GM21515 (cell line): ENCODE results near the gene PHACTR3.

Source experiments
- ATAC-seq: cut with Tn5 transposase; IDR thresholded peaks from one replicate; pipeline ENCODE4 v1.9.1; 2021; ENCODE audit not compliant: unreplicated experiment

Gene PHACTR3

DNA sequence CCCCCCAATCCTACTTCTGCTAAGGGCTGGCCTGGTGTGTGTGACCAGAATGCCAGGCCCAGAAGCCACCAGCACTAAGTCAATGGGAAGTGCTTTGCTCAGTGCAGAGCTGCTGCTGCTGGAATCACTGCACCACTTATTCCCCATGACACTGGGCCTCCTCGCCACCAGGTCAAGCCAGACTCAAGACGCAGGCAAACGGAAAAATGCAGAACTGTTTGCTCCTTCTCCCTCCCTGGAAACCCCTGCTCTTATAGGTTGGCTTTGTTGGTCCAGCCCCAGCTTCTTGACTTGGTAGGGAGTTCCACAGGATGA lies 121.9 kb downstream of the PHACTR3 start:
- ATAC-seq: no peak

DNA sequence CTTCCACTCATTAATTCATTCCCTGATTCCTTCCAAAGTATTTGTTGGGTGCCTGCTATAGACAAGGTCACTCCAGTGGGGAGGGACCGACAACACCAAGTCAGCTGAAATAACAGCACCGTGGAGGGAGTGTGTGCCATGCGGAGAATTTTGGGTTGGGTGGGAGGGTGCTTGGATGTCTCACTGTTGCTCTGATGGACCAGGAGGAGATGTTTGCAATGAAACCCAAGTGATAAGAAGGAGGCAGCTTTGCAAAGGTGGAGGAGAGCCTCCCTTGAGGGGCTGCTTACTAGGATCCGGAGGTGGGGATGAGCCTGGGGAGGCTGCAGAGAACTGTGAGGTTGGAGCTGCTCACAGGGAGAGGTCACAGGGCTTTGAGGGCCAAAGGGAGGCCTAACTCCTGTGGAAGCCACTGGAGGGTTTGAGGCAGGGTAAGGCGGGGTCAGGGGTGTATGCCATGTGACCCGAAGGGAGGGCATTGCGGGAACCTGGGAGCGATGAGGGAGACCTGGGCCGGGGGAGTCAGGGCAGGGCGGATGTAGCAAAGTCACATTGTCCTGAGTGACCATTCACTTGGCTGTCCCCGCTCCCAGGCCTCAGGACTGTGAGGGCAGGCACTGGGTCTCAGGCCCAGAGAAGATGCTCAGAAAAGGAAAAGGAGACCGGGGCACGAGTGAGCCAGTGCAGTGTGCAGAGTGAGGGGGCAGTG lies 124.5 kb downstream of the PHACTR3 start:
- ATAC-seq: no peak

DNA sequence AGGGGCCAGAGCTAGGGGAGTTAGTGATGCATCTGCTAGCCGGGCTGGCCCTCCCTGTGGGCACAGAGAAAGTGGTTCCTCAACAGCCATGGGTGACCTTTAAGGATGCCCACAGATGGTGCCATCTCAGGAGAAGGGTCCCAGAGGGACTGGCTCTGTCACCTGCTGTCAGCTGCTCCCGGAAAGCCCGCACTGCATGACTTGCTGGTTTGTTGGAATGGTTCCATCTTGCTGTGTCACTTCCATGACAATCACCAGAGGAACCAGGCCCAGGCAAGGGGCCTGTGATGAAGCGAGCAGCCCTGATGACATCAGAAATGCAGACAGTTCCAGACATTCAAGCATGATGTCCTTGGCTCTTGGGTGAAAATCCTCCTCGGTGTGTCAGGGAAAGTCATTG lies 125.2 kb downstream of the PHACTR3 start:
- no peak for ATAC-seq

DNA sequence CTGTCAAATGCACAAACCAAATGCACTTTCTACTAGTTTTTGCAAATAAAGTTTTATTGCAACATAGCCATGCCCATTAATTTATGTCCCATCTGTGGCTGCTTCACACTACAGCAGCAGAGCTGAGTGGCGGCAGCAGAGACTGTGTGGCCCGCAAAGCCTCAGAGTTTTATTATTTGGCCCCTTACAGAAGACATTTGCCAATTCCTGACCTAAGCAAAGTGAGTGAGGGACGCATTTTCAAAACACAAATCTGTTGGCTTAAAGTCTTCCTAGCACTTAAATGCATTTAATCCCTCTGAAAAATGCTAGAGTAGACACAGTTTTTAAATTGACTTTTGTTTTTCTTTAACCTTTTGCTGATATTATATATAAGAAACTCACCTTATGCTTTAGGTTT lies 126.4 kb downstream of the PHACTR3 start:
- ATAC-seq: no peak

DNA sequence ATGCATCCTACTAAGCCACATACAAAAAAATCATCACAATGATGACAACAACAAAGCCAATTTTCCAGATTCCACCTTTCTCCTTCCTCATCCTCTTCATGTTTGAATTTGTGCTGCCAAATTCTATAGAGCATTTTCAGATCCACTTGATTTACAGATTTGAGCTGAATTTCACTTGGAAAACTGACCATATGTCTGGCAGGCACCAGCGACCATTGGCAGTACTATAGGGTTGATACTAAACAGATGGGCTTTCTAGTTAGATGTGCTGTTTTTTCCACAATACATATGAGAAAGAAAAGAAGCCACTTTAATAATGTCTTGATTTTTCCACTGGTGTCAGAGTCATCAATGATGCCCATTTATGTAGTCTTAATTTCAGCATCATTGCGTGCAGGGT lies 127.0 kb downstream of the PHACTR3 start:
- ATAC-seq: no peak

DNA sequence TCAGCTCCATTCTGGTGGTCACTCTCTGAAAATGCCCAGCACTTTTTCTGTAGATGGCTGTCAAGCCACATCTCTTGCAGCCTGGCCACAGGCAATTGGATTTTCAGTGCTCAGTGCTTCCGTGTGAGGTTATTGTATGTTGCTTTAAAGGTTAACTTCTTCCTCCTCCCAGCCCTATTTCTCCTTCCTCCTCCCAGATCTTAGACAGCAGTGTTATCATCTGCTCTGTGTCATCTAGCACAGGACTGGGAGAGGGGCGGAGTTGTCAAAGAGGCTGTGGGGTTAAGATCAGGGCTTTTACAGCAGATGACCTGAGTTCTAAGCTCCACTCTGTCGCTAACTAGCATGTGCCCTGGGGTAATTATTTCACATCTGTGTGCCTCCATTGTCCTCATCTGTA lies 129.0 kb downstream of the PHACTR3 start:
- no peak for ATAC-seq

DNA sequence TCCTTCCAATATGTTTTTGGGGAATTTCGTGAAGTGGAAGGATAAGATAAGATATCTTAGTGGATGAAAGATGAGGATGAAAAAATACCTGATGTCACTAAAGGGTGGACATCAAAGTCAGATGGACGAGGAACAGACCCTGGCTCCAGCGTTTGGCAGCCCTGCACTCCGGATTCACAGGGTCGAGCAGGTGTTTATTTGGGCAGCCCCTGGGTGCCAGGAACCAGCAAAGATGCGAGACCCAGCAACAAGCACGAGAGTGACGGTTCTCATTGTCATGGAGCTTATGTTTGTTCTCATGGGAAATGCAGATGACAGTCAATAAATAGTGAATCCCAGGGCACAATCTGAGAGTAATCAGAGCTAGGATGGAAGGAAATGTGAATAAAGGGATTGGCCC lies 131.1 kb downstream of the PHACTR3 start:
- ATAC-seq: no peak

DNA sequence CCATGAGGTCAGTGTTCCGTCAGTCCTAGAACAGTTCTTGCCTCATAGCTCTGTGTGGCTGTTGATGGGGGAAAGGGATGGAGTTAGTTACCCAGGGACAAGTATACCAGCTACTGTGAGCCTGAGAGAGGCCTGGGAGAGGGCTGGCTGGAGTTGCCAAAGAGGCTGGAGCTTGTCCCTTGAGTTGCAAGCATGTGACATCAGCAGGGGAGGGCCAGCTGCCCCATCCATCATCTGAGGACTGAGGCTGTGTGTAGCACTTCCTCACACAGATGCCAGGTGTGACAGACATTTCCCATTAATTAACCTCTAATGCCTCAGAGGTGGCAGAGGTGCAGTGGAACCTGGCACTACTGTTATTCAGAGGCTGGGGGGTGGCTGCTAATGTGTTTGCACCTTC lies 131.6 kb downstream of the PHACTR3 start:
- ATAC-seq: no peak

DNA sequence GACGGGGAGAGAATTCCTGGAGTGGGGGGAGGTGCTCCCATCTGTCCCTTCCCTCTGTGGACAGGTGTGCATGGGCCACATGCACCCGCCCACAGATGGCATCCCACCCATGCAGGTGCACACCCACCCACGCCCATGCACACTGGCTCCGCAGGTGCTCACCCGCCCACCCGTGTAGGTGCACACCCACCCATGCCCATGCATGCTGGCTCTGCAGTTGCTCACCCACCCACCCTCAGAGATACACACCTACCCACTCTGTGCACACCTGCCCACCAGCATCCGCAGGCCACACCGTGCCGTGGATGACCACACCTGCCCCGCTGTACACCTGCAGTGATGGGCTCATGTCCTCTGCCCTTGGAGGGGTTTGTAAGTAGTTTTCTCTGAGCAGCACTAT lies 132.0 kb downstream of the PHACTR3 start:
- no peak for ATAC-seq

DNA sequence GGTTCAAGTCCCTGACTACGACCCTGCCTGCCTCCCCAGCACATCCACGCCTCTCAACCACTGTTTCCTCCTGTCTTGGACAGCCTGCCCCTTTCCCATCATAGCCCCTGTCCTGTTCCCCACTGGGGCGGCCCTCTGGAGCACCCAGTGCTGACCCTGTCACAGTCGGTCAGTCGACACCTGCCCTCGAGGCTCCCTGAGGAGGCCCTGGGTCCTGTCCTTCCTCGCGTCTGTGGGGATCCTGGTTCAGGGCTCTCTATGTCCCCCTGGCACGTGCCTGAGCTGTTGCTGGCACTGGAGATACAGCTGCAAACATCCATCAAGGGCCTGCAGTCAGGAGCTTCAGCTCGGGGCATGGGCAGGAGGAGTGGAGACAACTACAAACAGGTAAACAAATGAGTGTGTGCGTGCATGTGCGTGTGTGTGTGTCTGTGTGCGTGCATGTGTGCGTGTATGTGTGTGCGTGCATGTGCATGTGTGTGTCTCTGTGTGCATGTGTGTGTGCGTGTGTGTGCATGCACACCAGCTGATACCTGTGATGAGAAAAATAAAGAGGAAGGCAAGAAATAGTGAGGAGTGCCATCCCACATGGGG lies 132.8 kb downstream of the PHACTR3 start:
- ATAC-seq: no peak

DNA sequence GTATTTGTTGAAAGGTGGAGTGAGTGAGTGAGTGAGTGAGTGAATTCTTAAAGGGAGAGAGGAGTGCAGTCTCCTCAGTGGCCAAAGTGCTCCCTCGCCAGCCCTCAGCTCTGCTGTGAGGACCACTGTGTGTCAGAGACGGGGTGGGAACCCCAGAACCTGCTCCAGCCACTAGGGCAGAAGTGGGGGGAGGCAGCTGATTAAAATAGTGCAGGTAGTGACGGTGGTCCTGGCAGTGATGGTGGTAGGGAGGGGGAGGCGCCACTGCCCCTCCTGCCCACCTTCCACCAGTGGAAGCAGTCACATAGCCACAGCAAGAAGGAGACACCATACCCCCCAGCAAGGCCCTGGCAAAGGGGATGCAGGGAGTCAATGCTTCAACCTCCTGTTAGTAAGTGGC lies 133.5 kb downstream of the PHACTR3 start:
- no peak for ATAC-seq

DNA sequence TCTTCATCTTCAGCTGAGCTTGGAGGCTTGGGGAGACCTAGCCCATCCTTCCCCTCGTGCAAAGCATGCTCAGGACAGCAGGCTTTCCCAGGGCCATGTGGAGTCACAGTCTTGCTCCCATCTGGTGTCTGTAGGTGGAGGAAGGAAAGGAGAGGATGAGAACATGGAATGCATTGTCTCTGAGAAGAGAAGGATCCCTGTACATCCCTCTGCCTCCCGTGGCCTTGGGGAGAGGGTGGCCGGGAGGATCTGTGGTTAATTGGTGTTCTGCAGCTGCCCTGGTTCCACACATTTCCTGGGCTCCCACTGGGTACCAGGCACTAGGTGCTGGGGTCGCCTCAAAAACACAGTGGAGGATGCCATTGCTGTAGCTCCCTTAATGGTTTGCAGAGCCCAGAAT lies 134.5 kb downstream of the PHACTR3 start:
- no peak for ATAC-seq

DNA sequence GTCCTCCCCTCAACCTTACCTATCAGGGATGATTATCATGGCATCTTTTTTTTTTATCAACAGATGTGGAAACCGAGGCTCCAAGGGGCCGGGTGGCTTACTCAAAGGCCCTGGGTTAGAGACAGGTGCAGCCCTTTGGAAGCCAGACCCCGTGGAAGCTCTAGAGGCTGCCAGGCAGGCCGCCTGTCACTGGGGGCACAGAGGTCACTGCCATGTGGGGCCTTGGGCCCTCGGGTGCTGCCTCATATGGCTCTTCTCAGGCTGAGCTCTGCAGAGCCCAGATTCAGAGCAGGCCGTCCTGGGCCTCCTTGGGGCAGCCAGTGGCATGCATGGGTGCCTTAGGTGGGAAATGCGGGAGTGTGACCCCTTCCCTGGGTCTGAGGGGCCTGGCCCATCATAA lies 136.3 kb downstream of the PHACTR3 start:
- no peak for ATAC-seq

DNA sequence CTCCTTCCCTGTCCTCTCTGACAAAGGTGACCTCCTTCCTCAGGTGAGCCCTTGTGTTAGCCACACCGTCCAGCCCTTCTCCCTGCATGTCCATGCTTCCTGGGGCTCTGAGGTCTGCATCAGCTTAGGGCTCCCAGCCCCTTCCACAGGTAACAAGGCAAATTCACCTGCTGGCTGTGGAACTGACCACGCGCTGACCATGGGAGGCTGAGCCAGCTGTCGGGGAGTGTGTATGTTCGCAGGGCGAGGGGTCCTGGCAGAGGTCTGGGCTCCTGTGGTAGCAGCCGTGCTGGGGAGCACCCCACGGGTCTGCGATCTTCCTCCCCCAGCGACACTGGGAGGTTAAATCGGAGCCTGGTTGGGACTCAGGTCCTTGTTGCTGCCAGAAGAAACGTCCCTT lies 136.7 kb downstream of the PHACTR3 start:
- ATAC-seq: no peak

DNA sequence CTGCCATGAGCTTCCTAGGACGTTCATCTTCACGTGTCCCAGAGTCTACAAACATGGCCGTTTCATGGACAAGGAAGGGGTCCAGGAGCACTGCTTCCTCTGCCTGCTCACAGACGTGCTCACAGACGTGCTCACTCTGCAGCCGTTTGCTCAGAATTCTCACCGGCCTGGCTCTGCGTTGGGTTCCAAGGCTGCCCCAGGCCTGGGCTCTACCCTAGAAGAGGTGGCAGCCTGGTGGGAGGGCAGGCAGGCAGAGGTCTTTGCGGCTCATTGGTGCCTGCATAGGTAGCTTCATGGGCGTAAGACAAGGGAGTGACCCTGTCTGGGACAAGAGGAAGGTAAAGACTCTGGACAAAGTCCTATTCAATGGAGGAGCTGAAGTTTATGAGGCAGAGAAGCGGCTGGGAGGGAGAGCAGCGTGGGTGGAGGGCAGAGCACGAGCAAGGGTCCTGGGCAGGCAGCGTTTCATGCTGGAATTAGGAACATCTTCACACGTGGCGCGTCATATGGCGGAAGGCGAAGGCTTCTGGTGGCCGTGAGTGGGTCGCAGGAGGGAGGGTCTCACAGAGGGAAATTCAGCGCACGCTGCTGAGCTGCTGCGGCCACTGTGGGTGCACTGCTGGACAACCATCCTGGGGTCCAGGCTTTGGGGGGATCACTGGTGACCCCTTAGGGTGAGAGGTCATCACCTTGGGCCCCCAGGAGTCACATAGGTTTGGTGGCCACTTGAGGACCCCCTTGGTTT lies 138.2 kb downstream of the PHACTR3 start:
- ATAC-seq: no peak

DNA sequence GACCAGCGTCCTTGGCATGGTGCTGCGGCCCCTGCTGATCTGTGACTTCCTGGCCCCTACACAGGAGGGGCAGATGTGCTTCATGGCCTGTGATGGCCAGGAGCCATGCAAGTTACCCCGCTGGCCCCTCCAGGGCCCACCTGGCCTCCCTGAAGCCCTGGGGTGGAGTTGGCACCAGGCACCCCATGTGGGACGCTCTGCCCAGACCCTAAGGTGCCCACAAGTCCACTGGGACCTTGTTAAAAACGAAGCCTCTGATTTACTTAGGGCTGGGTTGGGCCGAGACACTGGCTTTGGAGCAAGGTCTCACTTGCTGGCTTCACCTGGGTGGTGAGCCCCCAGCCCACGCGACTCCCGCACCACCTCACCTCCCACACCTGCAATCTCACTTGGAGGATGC lies 139.0 kb downstream of the PHACTR3 start:
- ATAC-seq: no peak

DNA sequence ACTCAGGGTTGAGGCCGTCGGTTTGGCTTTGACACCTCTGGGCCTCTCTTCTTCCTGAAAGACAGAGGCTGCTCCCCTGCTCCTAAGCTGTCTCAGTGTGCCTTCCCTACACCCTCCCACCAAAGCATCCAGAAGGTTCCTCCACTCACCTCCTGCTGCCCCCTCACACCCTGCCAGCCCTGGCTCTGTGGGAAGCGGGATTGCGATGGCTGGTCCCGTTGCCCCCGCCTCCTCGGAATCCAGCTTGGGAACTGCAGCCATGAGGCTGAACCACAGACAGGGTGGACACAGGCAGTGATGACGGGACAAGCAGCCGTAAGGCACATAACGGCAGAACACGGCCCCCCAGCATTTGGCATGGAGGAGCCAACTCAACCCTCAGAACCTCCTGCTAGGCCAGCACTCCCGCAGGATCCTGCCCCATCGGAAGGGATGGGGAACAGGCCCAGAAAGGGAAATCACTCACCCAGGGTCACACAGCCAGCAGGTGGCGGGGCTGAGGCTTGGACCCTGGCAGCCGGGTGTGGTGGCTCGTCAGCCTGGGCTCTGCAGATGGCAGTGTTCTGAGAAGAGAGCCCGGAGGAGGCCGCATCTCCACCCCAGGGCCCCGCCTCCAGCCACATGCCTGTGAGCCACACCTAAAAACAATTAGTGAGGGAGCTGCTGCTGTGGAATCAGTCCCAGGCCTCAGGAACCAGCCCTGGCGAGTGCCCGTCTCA lies 139.6 kb downstream of the PHACTR3 start:
- ATAC-seq: no peak

DNA sequence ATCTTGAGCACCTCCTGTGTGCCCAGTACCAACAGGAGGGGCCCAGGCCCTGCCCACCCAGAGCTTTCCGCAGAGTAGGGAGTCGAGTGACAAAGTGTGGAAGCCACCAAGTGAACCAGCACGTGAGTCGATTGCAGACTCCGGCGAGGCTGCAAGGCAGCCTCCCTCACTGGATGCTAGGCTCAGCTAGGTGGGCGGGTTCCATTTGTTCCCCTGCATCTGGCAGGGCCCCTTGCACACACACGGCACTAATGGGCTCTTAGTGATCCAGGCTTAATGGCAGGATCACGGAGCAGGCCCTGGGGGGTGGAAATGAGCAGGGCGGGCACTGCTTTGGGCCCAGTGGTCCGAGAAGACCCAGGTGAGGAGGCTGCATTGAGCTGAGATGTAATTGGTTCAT lies 140.4 kb downstream of the PHACTR3 start:
- no peak for ATAC-seq

DNA sequence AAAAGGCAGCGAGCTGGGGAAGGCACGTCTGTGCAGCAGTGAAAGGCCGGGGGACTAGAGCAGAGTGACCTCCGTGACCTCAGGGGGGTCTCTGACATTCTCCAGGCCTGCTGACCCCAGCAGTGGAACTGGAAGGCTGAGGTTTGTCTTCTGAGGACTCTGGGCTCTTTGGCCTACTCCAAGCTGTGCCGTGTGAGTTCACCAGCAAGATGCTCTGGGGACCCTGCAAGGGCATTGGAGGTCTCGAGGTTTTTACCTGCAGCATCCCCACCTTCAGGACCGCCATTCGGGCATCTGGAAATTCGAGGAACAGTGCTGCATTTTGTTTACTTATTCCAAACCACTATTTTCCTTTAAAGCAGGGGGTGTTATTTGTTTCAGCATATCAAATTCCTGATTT lies 140.9 kb downstream of the PHACTR3 start:
- no peak for ATAC-seq

DNA sequence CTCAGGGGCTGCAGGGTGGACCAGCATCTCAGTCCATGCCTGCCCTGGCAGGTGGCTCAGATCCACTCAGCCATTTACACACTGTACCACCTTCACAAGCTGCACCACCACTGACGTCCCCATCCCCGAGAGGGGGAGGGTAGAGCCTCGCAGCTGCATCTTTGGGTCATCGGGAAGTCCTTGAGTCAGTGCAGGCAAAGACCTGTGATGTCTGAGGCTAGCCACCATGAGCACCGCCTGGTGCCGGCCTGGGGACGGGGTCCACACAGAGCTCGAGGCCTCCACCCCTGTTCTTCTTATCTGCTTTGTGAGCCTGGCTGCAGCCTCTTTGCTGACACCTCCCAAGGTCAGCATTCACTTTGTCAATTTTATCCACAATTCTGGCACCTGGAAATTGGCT lies 141.4 kb downstream of the PHACTR3 start:
- ATAC-seq: no peak

DNA sequence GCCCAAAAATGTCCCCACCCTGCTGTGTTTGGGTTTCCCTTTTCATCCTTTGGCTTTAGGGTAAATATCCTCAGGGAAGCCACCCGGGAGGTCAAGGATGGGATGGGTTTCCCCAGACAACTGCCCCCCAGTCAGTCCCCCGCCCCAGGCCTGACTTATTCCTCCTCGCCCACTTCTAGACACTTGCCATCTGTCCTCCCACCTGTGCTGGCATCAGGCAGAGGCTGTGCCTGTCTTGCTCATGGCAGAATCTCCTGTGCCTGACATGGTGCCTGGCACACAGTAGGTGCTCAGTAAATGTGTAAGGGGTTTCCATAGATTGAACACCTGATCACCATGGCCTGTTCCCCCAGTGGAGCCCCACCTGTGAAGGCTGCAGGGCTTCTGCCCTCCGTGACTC lies 141.8 kb downstream of the PHACTR3 start:
- ATAC-seq: no peak
